NK-92 (cell line): ENCODE measurements around the gene DPY30.
"Not testable (repeated sequence)": the region's sequence is repeated elsewhere in the genome, so short reads cannot be mapped to it uniquely, and the experiment has no call there.

ENCODE experiments used
- DNase-seq: peaks from one replicate; lab custom pipeline; 2025; ENCODE audit not compliant: unreplicated experiment; lab: John Stamatoyannopoulos, UW

Gene DPY30

GRCh38 chr2:32039447-32040219 is at the start of gene DPY30:
Gene DPY30, minus strand, starts transcription at chr2:32039805. Its CDS starts 349 bp downstream, at chr2:32039456.
- peak; percentile 35 for DNase-seq

- DNase-seq, result no peak
These were observed 34.5 kb upstream of the DPY30 start for GRCh38 chr2:32074134-32074506.

GRCh38 chr2:32067549-32067948 is 27.9 kb upstream of the DPY30 start:
- no peak for DNase-seq

GRCh38 chr2:32064713-32065112 is 25.1 kb upstream of the DPY30 start:
- DNase-seq, result no peak

GRCh38 chr2:32064021-32064601 is 24.5 kb upstream of the DPY30 start:
- no peak for DNase-seq

GRCh38 chr2:32063310-32064020 is 23.9 kb upstream of the DPY30 start, which contains the start of gene SPAST:
Gene SPAST, plus strand, starts transcription at chr2:32063556. Its CDS starts 276 bp downstream, at chr2:32063832.
- DNase-seq, result peak; percentile 79

GRCh38 chr2:32061973-32062861 is 22.6 kb upstream of the DPY30 start:
- no peak for DNase-seq

GRCh38 chr2:32061430-32061829 is 21.8 kb upstream of the DPY30 start:
- no peak for DNase-seq

GRCh38 chr2:32060266-32060665 is 20.7 kb upstream of the DPY30 start:
- DNase-seq, result no peak

- DNase-seq, result no peak
These were observed 18.5 kb upstream of the DPY30 start for GRCh38 chr2:32058130-32058529.

GRCh38 chr2:32054583-32054982 is 15.0 kb upstream of the DPY30 start:
- not testable (repeated sequence) for DNase-seq

GRCh38 chr2:32051836-32052439 is 12.3 kb upstream of the DPY30 start:
- no peak for DNase-seq

- no peak for DNase-seq
These were observed 4.0 kb upstream of the DPY30 start for GRCh38 chr2:32043561-32043960.

GRCh38 chr2:32034198-32034887 is 5.3 kb downstream of the DPY30 start:
- not testable (repeated sequence) for DNase-seq

- DNase-seq, result not testable (repeated sequence)
These were observed 20.7 kb downstream of the DPY30 start for GRCh38 chr2:32018789-32019482.

GRCh38 chr2:32012872-32013271 is 26.7 kb downstream of the DPY30 start:
- DNase-seq, result no peak

- no peak for DNase-seq
These were observed 28.1 kb downstream of the DPY30 start for GRCh38 chr2:32011485-32011960.

- peak; percentile 36 for DNase-seq
These were observed 28.7 kb downstream of the DPY30 start, which contains the start of gene MEMO1 for GRCh38 chr2:32010670-32011484. Gene MEMO1, minus strand, starts transcription at chr2:32011008. Its CDS starts 761 bp downstream, at chr2:32010247.
